K562 (cell line): Measurements from ENCODE around the gene SEC22B. TPM values are rescaled to one million over a fixed set of nuclear protein-coding genes. Genes with fewer than 3 reads are reported as not detected.
A peak's percentile ranks its signal among the peaks of the same experiment; 100 is the strongest.

Experiments used
- ARID1B ChIP-seq: fragments of 450-650 bp; IDR thresholded peaks from 2 replicates; pipeline ENCODE4 v1.6.1; 2016; ENCODE audit warnings: antibody characterized with exemption, mild to moderate bottlenecking, inconsistent platforms
- ATF7 ChIP-seq: fragments of 450-650 bp; IDR thresholded peaks from 2 replicates; pipeline ENCODE4 v1.7.1; 2014; ENCODE audit warnings: mild to moderate bottlenecking, moderate library complexity
- BMI1 ChIP-seq: fragments of 150-350 bp; IDR thresholded peaks from 2 replicates; pipeline ENCODE4 v1.6.1; 2014; ENCODE audit warnings: low read length
- C11orf30 ChIP-seq: fragments of 450-650 bp; IDR thresholded peaks from 2 replicates; pipeline ENCODE4 v1.6.1; 2016; ENCODE audit warnings: low read depth, mild to moderate bottlenecking
- CCNT2 ChIP-seq: IDR thresholded peaks from 2 replicates; pipeline ENCODE4 v1.6.1; 2011; ENCODE audit warnings: borderline replicate concordance, low read depth, mild to moderate bottlenecking, moderate library complexity, mixed read lengths, low read length; ENCODE audit not compliant: insufficient read length; ENCODE audit errors: extremely low read depth
- E2F8 ChIP-seq: fragments of 450-650 bp; IDR thresholded peaks from 2 replicates; pipeline ENCODE4 v1.7.1; 2018; ENCODE audit warnings: mild to moderate bottlenecking, low read depth; ENCODE audit not compliant: partially characterized antibody
- ELF4 ChIP-seq: fragments of 450-650 bp; formaldehyde crosslinking; IDR thresholded peaks from 2 replicates; pipeline ENCODE4 v1.4.0; 2022; ENCODE audit warnings: missing genetic modification characterization
- ETS1 ChIP-seq: conservative IDR thresholded peaks from 2 replicates; pipeline ENCODE4 v1.6.1; 2011; ENCODE audit warnings: low read depth, mild to moderate bottlenecking, low read length; ENCODE audit not compliant: control insufficient read depth
- FOXP1 ChIP-seq: sonication (generic); formaldehyde crosslinking; IDR thresholded peaks from 2 replicates; pipeline ENCODE4 v1.8.0; 2022; ENCODE audit warnings: mild to moderate bottlenecking, missing genetic modification reagents
- MAX ChIP-seq: sonication (generic); formaldehyde crosslinking; IDR thresholded peaks from 2 replicates; pipeline ENCODE4 v1.9.0; 2022; ENCODE audit warnings: mild to moderate bottlenecking, missing genetic modification reagents
- MCM2 ChIP-seq: fragments of 450-650 bp; IDR thresholded peaks from 2 replicates; pipeline ENCODE4 v1.6.1; 2017; ENCODE audit warnings: low read depth, mild to moderate bottlenecking
- MTA1 ChIP-seq: fragments of 450-650 bp; IDR thresholded peaks from 2 replicates; pipeline ENCODE4 v1.6.1; 2017; ENCODE audit warnings: borderline replicate concordance
- NCOA2 ChIP-seq, 2 experiments: fragments of 450-650 bp; IDR thresholded peaks; 2 replicates each; pipeline ENCODE4 v1.6.1; 2018; ENCODE audit warnings: mild to moderate bottlenecking in 2 of 2, moderate library complexity in 1 of 2; ENCODE audit not compliant: partially characterized antibody in 2 of 2
- NR1H2 ChIP-seq: sonication (generic); formaldehyde crosslinking; IDR thresholded peaks from 2 replicates; pipeline ENCODE4 v1.4.0; 2020; ENCODE audit warnings: mild to moderate bottlenecking, missing genetic modification reagents
- RFX1 ChIP-seq: fragments of 450-650 bp; IDR thresholded peaks from 2 replicates; pipeline ENCODE4 v1.6.1; 2016; ENCODE audit warnings: mild to moderate bottlenecking, moderate library complexity
- SMARCA5 ChIP-seq: fragments of 450-650 bp; IDR thresholded peaks from 2 replicates; pipeline ENCODE4 v1.6.1; 2016
- SMARCE1 ChIP-seq: fragments of 450-650 bp; IDR thresholded peaks from 2 replicates; pipeline ENCODE4 v1.7.1; 2016; ENCODE audit warnings: mild to moderate bottlenecking
- TBL1XR1 ChIP-seq, 2 experiments: IDR thresholded peaks; 2 replicates each; pipeline ENCODE4 v1.6.1; 2012; ENCODE audit warnings: improper control_type of control experiment in 2 of 2, low read length in 2 of 2, mild to moderate bottlenecking in 1 of 2
- TCF7 ChIP-seq: sonication (generic); IDR thresholded peaks from 2 replicates; pipeline ENCODE4 v1.6.1; 2016; ENCODE audit warnings: antibody characterized with exemption, borderline replicate concordance
- USF1 ChIP-seq: sonication (generic); formaldehyde crosslinking; IDR thresholded peaks from 2 replicates; pipeline ENCODE4 v1.9.0; 2022; ENCODE audit warnings: mild to moderate bottlenecking, missing genetic modification reagents
- ZFP36 ChIP-seq: fragments of 150-350 bp; IDR thresholded peaks from 2 replicates; pipeline ENCODE4 v1.6.1; 2018; ENCODE audit warnings: low read length, low read depth; ENCODE audit not compliant: partially characterized antibody
- ZNF133 ChIP-seq: fragments of 250-450 bp; sonication (Bioruptor Pico); IDR thresholded peaks from 2 replicates; pipeline ENCODE4 v1.4.0; 2020; ENCODE audit warnings: mild to moderate bottlenecking
- ZNF277 ChIP-seq: fragments of 250-450 bp; sonication (Bioruptor Pico); IDR thresholded peaks from 2 replicates; pipeline ENCODE4 v1.8.0; 2022; ENCODE audit warnings: inconsistent platforms, mild to moderate bottlenecking, moderate library complexity, borderline replicate concordance
- ZNF586 ChIP-seq: fragments of 450-650 bp; formaldehyde crosslinking; conservative IDR thresholded peaks from 2 replicates; pipeline ENCODE4 v1.4.0; 2020; ENCODE audit warnings: mild to moderate bottlenecking, moderate library complexity
- polyA plus RNA-seq, 8 experiments: library from polyadenylated mRNA; depleted of rRNA in 4 of 8; stranded (reverse) in 5 of 8; unstranded in 3 of 8; fragments of >200 nt; fragmentation: Nextera tagmentation in 2 of 8; fragmentation: Illumina TruSeq in 1 of 8; extraction: Ambion mirVana in 2 of 8; extraction: Trizol in 1 of 8; gene quantifications; 2 replicates each; pipeline versions ENCODE4 v1.2.1 to v1.2.3, GENCODE V29; 2011 to 2014; ENCODE audit warnings: inconsistent platforms in 1 of 8, missing spikeins in 1 of 8
- total RNA-seq, 7 experiments: library from RNA; depleted of rRNA in 6 of 7; stranded (reverse); fragments of >200 nt in 6 of 7; fragmentation: Illumina TruSeq in 2 of 7; extraction: Trizol in 2 of 7; gene quantifications; 2 replicates each; pipeline versions ENCODE4 v1.2.1 to v1.2.3, GENCODE V29; 2011 to 2021; ENCODE audit warnings: low replicate concordance in 1 of 7

The SEC22B gene
- total and polyA plus RNA-seq, 9 of the 15 experiments (the other 6 are each of a cell fraction or from before 2014, with no cell fraction given): 13.1 to 40.3 (median 23.5) TPM

GRCh38 chr1:120176092-120176855, at the start of gene SEC22B (continued):
- TF ChIP-seq ZNF277 (CRISPR knock-in tag): no peak
- TF ChIP-seq ZNF133 (CRISPR knock-in tag): no peak
- no peak for TF ChIP-seq USF1 (CRISPR knock-in tag)
- TF ChIP-seq TBL1XR1 (IDR thresholded peaks at IDR 0.05; ENCODE audit: low read length in 2 of 2): peak; percentile 65 to 82; a peak in 3 of 4 replicates
- no peak for TF ChIP-seq RFX1
- no peak for TF ChIP-seq NR1H2
- TF ChIP-seq C11orf30: peak; percentile 93
- TF ChIP-seq ATF7: peak; percentile 89
- TF ChIP-seq SMARCE1: peak; percentile 60; the same call in 1 of the 2 replicates
- TF ChIP-seq ETS1: peak; percentile 91
- peak; percentile 43 for TF ChIP-seq ARID1B
- peak; percentile 17 for TF ChIP-seq ZFP36
- TF ChIP-seq TCF7: no peak; the same call in 1 of the 2 replicates
- no peak for TF ChIP-seq NCOA2 (IDR thresholded peaks at IDR 0.05; ENCODE audit: partially characterized antibody in 2 of 2)
- no peak for TF ChIP-seq ELF4 (CRISPR knock-in tag)
- TF ChIP-seq ZNF586 (CRISPR knock-in tag): peak; percentile 70; the same call in 1 of the 2 replicates
- TF ChIP-seq MCM2: no peak
- no peak for TF ChIP-seq CCNT2
- TF ChIP-seq SMARCA5: no peak
- peak; percentile 94 for TF ChIP-seq E2F8
- TF ChIP-seq MTA1: no peak; the same call in 1 of the 2 replicates
- no peak for TF ChIP-seq BMI1
- TF ChIP-seq FOXP1 (CRISPR knock-in tag): no peak
- no peak for TF ChIP-seq MAX (CRISPR knock-in tag)
